Stimulated activated CD8-positive, alpha-beta memory T cell treated with anti-CD3 and anti-CD28 coated beads, Interleukin-4, amount 100 ng/mL, for 48 hours (primary cell): ENCODE measurements around the gene NRG3.

Source experiments
- DNase-seq: peaks from one replicate; pipeline ENCODE4 v3.0.0-alpha.2; 2020

NRG3 gene

GRCh38 chr10:82867056-82867455 is 992.1 kb downstream of the NRG3 start:
- DNase-seq = no peak

GRCh38 chr10:82874671-82875070 is 999.7 kb downstream of the NRG3 start:
- no peak for DNase-seq

GRCh38 chr10:82880776-82881290 is 1005.8 kb downstream of the NRG3 start:
- no peak for DNase-seq

- DNase-seq = no peak
These were observed 1007.7 kb downstream of the NRG3 start for GRCh38 chr10:82882722-82883121.

- DNase-seq = no peak
These were observed 1008.6 kb downstream of the NRG3 start for GRCh38 chr10:82883603-82884002.

- DNase-seq = no peak
These were observed 1012.5 kb downstream of the NRG3 start for GRCh38 chr10:82887488-82887887.

- no peak for DNase-seq
These were observed 1013.9 kb downstream of the NRG3 start for GRCh38 chr10:82888809-82889455.

- DNase-seq = no peak
These were observed 1014.7 kb downstream of the NRG3 start for GRCh38 chr10:82889728-82890127.

- no peak for DNase-seq
These were observed 1015.6 kb downstream of the NRG3 start for GRCh38 chr10:82890573-82890972.

GRCh38 chr10:82908096-82908495 is 1033.1 kb downstream of the NRG3 start:
- DNase-seq = no peak

GRCh38 chr10:82908751-82909150 is 1033.8 kb downstream of the NRG3 start:
- no peak for DNase-seq

- no peak for DNase-seq
These were observed 1035.3 kb downstream of the NRG3 start for GRCh38 chr10:82910301-82910700.

- DNase-seq = no peak
These were observed 1039.7 kb downstream of the NRG3 start for GRCh38 chr10:82914655-82915136.

GRCh38 chr10:82916941-82917340 is 1041.9 kb downstream of the NRG3 start:
- no peak for DNase-seq

GRCh38 chr10:82918022-82918421 is 1043.0 kb downstream of the NRG3 start:
- DNase-seq = no peak

- DNase-seq = no peak
These were observed 1047.1 kb downstream of the NRG3 start for GRCh38 chr10:82922046-82922445.

- no peak for DNase-seq
These were observed 1047.8 kb downstream of the NRG3 start for GRCh38 chr10:82922755-82923154.

- DNase-seq = no peak
These were observed 1049.7 kb downstream of the NRG3 start for GRCh38 chr10:82924711-82925110.

- DNase-seq = no peak
These were observed 1050.6 kb downstream of the NRG3 start for GRCh38 chr10:82925547-82925946.

GRCh38 chr10:82932451-82932850 is 1057.5 kb downstream of the NRG3 start:
- DNase-seq = no peak

- no peak for DNase-seq
These were observed 1059.4 kb downstream of the NRG3 start for GRCh38 chr10:82934429-82934828.

- DNase-seq = no peak
These were observed 1060.0 kb downstream of the NRG3 start for GRCh38 chr10:82934947-82935346.

GRCh38 chr10:82938331-82938730 is 1063.3 kb downstream of the NRG3 start:
- no peak for DNase-seq

GRCh38 chr10:82942286-82943099 is 1067.5 kb downstream of the NRG3 start:
- DNase-seq = no peak
